SK-N-SH (cell line): ENCODE results near the gene SDR39U1. TPM values are rescaled to one million over a fixed set of nuclear protein-coding genes. Genes with fewer than 3 reads are reported as not detected.
"Not testable (repeated sequence)": the region's sequence is repeated elsewhere in the genome, so short reads cannot be mapped to it uniquely, and the experiment has no call there.

Experiments used
- CTCF ChIA-PET: fragments of 300-600, 350-600 bp; formaldehyde crosslinking; extraction: SDS; loops from one replicate; lab custom pipeline; 2021; lab: Yijun Ruan, JAX
- POLR2A ChIA-PET: fragments of 350-600 bp; sonication (Branson Sonifier 250); formaldehyde crosslinking; extraction: SDS; loops from one replicate; lab custom pipeline; 2020; ENCODE audit warnings: antibody characterized with exemption, inconsistent platforms; lab: Yijun Ruan, JAX
- DNase-seq: peaks from one replicate; pipeline ENCODE4 v3.0.0; 2012
- H2AFZ ChIP-seq: fragments of 200-600 bp; sonication (generic); 2 replicates; pipeline ENCODE4 v1.8.1; 2016; ENCODE audit warnings: antibody characterized with exemption, mild to moderate bottlenecking, low read depth
- H3F3A ChIP-seq: fragments of 200-600 bp; sonication (generic); replicated peaks from 2 replicates; pipeline ENCODE3; 2016; ENCODE audit warnings: antibody characterized with exemption, mild to moderate bottlenecking; ENCODE audit not compliant: insufficient read depth
- H3K27ac ChIP-seq, 2 experiments: fragments of 200-500 bp in 1 of 2; fragments of 200-600 bp in 1 of 2; sonication (Bioruptor generic) in 1 of 2; sonication (generic), shearing (Covaris generic) in 1 of 2; 2 replicates each; pipeline versions ENCODE4 v1.5.1 to v1.6.1; 2014 to 2016; ENCODE audit warnings: low read depth in 2 of 2, inconsistent platforms in 1 of 2, low read length in 1 of 2, mild to moderate bottlenecking in 1 of 2, mixed read lengths in 1 of 2
- H3K27me3 ChIP-seq: fragments of 200-600 bp; sonication (generic), shearing (Covaris generic); 2 replicates; pipeline ENCODE4 v1.6.1; 2016; ENCODE audit warnings: mixed run types; ENCODE audit not compliant: insufficient read depth
- H3K36me3 ChIP-seq, 2 experiments: fragments of 200-500 bp in 1 of 2; fragments of 200-600 bp in 1 of 2; sonication (Bioruptor generic) in 1 of 2; sonication (generic) in 1 of 2; replicated peaks in 1 of 2; 2 replicates each; pipeline versions ENCODE3 to v1.5.1; 2014 to 2016; ENCODE audit warnings: low read length in 1 of 2, mild to moderate bottlenecking in 1 of 2; ENCODE audit not compliant: insufficient read depth in 2 of 2, control insufficient read depth in 1 of 2
- H3K4me1 ChIP-seq, 2 experiments: fragments of 200-500 bp in 1 of 2; fragments of 200-600 bp in 1 of 2; sonication (Bioruptor generic) in 1 of 2; sonication (generic), shearing (Covaris generic) in 1 of 2; 2 replicates each; pipeline versions ENCODE4 v1.5.1 to v1.6.1; 2014 to 2016; ENCODE audit warnings: low read depth in 1 of 2, low read length in 1 of 2, mixed run types in 1 of 2; ENCODE audit not compliant: insufficient read depth in 2 of 2, control insufficient read depth in 1 of 2
- H3K4me2 ChIP-seq: fragments of 200-600 bp; sonication (generic), shearing (Covaris generic); 2 replicates; pipeline ENCODE4 v1.6.1; 2017; ENCODE audit warnings: mixed run types
- H3K4me3 ChIP-seq, 2 experiments: fragments of 200-500 bp in 1 of 2; fragments of 200-600 bp in 1 of 2; sonication (Bioruptor generic) in 1 of 2; sonication (generic), shearing (Covaris generic) in 1 of 2; 2 replicates each; pipeline versions ENCODE4 v1.5.1 to v1.8.1; 2014 to 2016; ENCODE audit warnings: low read depth in 2 of 2, inconsistent platforms in 1 of 2, low read length in 1 of 2, mild to moderate bottlenecking in 1 of 2, mixed read lengths in 1 of 2, moderate library complexity in 1 of 2
- H3K79me2 ChIP-seq: fragments of 200-600 bp; sonication (generic); 2 replicates; pipeline ENCODE4 v1.8.1; 2017; ENCODE audit warnings: mild to moderate bottlenecking; ENCODE audit not compliant: insufficient read depth
- H3K9ac ChIP-seq: fragments of 200-600 bp; sonication (generic); 2 replicates; pipeline ENCODE4 v1.6.1; 2017; ENCODE audit warnings: mixed run types
- H3K9me2 ChIP-seq: fragments of 200-600 bp; sonication (generic); 2 replicates; pipeline ENCODE4 v1.6.1; 2017; ENCODE audit warnings: mixed run types
- H3K9me3 ChIP-seq: fragments of 200-600 bp; sonication (generic); 2 replicates; pipeline ENCODE4 v1.6.1; 2017; ENCODE audit warnings: mixed run types, mild to moderate bottlenecking, moderate library complexity
- H4K20me1 ChIP-seq: fragments of 200-600 bp; sonication (generic); 2 replicates; pipeline ENCODE4 v1.6.1; 2017; ENCODE audit warnings: mild to moderate bottlenecking, mixed run types; ENCODE audit not compliant: insufficient read depth
- GATA2 ChIP-seq: sonication (generic); formaldehyde crosslinking; IDR thresholded peaks from 2 replicates; pipeline ENCODE4 v1.5.0; 2020; ENCODE audit warnings: mild to moderate bottlenecking, missing genetic modification reagents
- POLR2AphosphoS5 ChIP-seq: IDR thresholded peaks from 2 replicates; pipeline ENCODE4 v1.6.1; 2012; ENCODE audit warnings: low read depth, low read length
- RAD21 ChIP-seq: IDR thresholded peaks from 2 replicates; pipeline ENCODE4 v1.6.1; 2012; ENCODE audit warnings: mild to moderate bottlenecking, low read length
- SIN3A ChIP-seq: IDR thresholded peaks from 2 replicates; pipeline ENCODE4 v1.6.1; 2012; ENCODE audit warnings: low read depth, mild to moderate bottlenecking, low read length, moderate library complexity, borderline replicate concordance
- SMC3 ChIP-seq: IDR thresholded peaks from 2 replicates; pipeline ENCODE4 v1.6.1; 2012; ENCODE audit warnings: low read depth, low read length, improper control_type of control experiment
- TAF1 ChIP-seq: IDR thresholded peaks from 2 replicates; pipeline ENCODE4 v1.6.1; 2012; ENCODE audit warnings: low read depth, mild to moderate bottlenecking, low read length, moderate library complexity, borderline replicate concordance
- WGBS: methylation state at CpG from one replicate; pipeline ENCODE4 v1.1.6; 2017; ENCODE audit warnings: low lambda C conversion rate; 5-methylcytosine and 5-hydroxymethylcytosine counted together
- polyA plus RNA-seq, 3 experiments: library from polyadenylated mRNA; depleted of rRNA; stranded (reverse); fragments of >200 nt; gene quantifications; 2 replicates each; pipeline ENCODE4 v1.2.3, GENCODE V29; 2012
- TF ChIP-seq, protein P1 (sequence below): fragments of 200-600 bp; sonication (generic); IDR thresholded peaks from 2 replicates; pipeline ENCODE4 v1.6.1; 2017; ENCODE audit warnings: antibody characterized with exemption, mild to moderate bottlenecking, moderate library complexity
- TF ChIP-seq, protein P2 (sequence below): IDR thresholded peaks from 2 replicates; pipeline ENCODE4 v1.4.0; 2012; ENCODE audit warnings: low read depth, borderline replicate concordance

Gene SDR39U1
- polyA plus RNA-seq, 1 of the 3 experiments (the other 2 are of a cell fraction), result 81.8 TPM

DNA sequence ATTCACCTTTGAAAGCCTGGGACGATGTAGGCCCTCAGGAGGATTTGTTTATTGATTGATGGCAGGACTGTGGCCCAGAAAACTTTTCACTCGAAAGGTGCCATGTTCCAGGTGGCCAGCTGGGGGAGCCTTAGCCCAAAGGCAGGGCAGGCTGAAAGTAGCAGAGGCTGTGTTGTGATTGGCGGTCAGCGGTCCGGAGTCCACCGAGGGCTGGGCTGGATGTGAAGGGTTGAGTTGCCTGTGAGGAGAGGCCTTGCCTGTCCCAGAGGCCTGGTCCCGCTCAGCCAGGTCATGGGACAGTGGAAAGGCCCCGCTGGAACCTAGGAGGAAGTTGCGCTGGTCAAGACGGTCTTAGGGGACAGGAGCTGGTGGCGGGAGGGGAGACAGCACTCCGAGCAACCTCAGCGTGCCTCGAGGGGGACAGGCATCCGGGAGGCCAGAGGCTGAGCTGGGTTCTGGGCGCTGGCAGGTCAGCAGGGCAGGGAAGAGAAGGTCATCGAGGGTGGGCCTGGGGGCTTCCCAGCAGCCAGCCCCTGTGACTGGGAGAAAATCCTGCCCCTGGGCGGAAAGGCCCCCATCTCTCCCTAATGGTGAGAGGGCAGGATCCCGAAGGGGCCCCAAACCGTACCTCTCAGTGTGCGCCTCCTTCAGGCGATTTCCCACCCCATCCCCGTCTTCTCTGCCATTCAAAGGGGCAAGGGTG, 39.2 kb upstream of the SDR39U1 start:
- H3F3A ChIP-seq, result no peaks in the 10 kb centered on the region
- no peaks in the 10 kb centered on the region for H4K20me1 ChIP-seq
- H2AFZ ChIP-seq, result no peak overlapping the region; the same call in 1 of the 2 replicates
- ChIA-PET POLR2A (no interaction called here), CTCF (interaction anchor here (1.0 to 1.5 kb wide), 4 partner anchors 8 to 24 kb away, joined by 3 to 5 read pairs (median 4); no protein-coding TSS in a partner anchor)
- peak; percentile 77 for DNase-seq
- H3K79me2 ChIP-seq, result no peaks in the 10 kb centered on the region
- H3K4me1 ChIP-seq, result no peaks in the 10 kb centered on the region; a peak in 1 of 4 replicates
- H3K9me2 ChIP-seq, result no peaks in the 10 kb centered on the region
- no peaks in the 10 kb centered on the region for H3K27me3 ChIP-seq
- H3K27ac ChIP-seq, result no peak overlapping the region
- H3K4me3 ChIP-seq, result no peak overlapping the region
- 38% methylated on average over 18 of the region's 23 CpGs for WGBS
- H3K9me3 ChIP-seq, result no peaks in the 10 kb centered on the region
- TF ChIP-seq SMC3 (peak; percentile 26; the same call in 1 of the 2 replicates), SIN3A (no peak), GATA2 (CRISPR knock-in tag) (no peak), RAD21 (peak; percentile 57), TAF1 (no peak), POLR2AphosphoS5 (no peak)
- TF ChIP-seq, protein P1, sequence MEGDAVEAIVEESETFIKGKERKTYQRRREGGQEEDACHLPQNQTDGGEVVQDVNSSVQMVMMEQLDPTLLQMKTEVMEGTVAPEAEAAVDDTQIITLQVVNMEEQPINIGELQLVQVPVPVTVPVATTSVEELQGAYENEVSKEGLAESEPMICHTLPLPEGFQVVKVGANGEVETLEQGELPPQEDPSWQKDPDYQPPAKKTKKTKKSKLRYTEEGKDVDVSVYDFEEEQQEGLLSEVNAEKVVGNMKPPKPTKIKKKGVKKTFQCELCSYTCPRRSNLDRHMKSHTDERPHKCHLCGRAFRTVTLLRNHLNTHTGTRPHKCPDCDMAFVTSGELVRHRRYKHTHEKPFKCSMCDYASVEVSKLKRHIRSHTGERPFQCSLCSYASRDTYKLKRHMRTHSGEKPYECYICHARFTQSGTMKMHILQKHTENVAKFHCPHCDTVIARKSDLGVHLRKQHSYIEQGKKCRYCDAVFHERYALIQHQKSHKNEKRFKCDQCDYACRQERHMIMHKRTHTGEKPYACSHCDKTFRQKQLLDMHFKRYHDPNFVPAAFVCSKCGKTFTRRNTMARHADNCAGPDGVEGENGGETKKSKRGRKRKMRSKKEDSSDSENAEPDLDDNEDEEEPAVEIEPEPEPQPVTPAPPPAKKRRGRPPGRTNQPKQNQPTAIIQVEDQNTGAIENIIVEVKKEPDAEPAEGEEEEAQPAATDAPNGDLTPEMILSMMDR, result peak; percentile 59
- TF ChIP-seq, protein P2, sequence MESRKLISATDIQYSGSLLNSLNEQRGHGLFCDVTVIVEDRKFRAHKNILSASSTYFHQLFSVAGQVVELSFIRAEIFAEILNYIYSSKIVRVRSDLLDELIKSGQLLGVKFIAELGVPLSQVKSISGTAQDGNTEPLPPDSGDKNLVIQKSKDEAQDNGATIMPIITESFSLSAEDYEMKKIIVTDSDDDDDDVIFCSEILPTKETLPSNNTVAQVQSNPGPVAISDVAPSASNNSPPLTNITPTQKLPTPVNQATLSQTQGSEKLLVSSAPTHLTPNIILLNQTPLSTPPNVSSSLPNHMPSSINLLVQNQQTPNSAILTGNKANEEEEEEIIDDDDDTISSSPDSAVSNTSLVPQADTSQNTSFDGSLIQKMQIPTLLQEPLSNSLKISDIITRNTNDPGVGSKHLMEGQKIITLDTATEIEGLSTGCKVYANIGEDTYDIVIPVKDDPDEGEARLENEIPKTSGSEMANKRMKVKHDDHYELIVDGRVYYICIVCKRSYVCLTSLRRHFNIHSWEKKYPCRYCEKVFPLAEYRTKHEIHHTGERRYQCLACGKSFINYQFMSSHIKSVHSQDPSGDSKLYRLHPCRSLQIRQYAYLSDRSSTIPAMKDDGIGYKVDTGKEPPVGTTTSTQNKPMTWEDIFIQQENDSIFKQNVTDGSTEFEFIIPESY, result no peak
- H3K36me3 ChIP-seq, result no peaks in the 10 kb centered on the region
- H3K9ac ChIP-seq, result no peak overlapping the region
- no peak overlapping the region for H3K4me2 ChIP-seq

DNA sequence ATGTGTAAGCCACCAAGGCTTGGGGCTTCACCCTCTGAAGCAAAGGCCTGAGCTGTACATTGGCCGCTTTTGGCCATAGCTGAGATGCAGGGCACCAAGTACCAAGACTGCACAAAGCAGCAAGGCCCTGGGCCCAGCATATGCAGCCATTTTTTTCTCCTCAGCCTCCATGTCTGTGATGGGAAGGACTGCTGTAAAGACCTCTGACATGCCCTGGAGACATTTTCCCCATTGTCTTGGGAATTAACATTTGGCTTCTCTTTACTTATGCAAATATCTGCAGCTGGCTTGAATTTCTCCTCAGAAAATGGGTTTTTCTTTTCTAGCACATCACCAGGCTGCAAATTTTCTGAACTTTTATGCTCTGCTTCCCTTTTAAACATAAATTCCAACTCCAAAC, 37.4 kb upstream of the SDR39U1 start:
- H3K4me2 ChIP-seq, H3K9ac ChIP-seq, H3K9me3 ChIP-seq, H3K4me1 ChIP-seq, H3K27ac ChIP-seq, H4K20me1 ChIP-seq, CTCF ChIA-PET, H2AFZ ChIP-seq, H3K27me3 ChIP-seq, H3K9me2 ChIP-seq, H3K4me3 ChIP-seq, H3F3A ChIP-seq, H3K79me2 ChIP-seq, POLR2A ChIA-PET, DNase-seq, H3K36me3 ChIP-seq: not testable (repeated sequence)
- WGBS, result 0% methylated on average over 1 of the region's 1 CpG
